Hepatocyte (in vitro differentiated cells): Measurements from ENCODE around the gene DYNC1LI2.

Experiments used
- CTCF ChIP-seq: fragments of 200-600 bp; sonication (generic); IDR thresholded peaks from 2 replicates; pipeline ENCODE4 v1.5.1; 2016; ENCODE audit warnings: antibody characterized with exemption, mild to moderate bottlenecking; ENCODE audit not compliant: poor library complexity
- EZH2 ChIP-seq: fragments of 200-600 bp; sonication (generic); IDR thresholded peaks from 2 replicates; pipeline ENCODE4 v1.6.1; 2016; ENCODE audit warnings: antibody characterized with exemption, mild to moderate bottlenecking, borderline replicate concordance

GRCh38 chr16:66741169-66741900, 10.1 kb downstream of the DYNC1LI2 start:
- TF ChIP-seq EZH2 = no peak
- no peak for TF ChIP-seq CTCF
